ENCODE data around the gene HECTD1. TPM values are rescaled to one million over a fixed set of nuclear protein-coding genes. Genes with fewer than 3 reads are reported as not detected.

Gene HECTD1
- total RNA-seq, 1 experiment from 2014 or later, result 101 TPM

GRCh38 chr14:31251028-31251958, 43.7 kb upstream of the HECTD1 start:
- H3K27ac ChIP-seq (ENCODE audit: low read length), result no peak overlapping the region
- no TSS peak for BruUV-seq (replicated peaks)
- no peaks in the 10 kb centered on the region for H3K36me3 ChIP-seq (ENCODE audit: control insufficient read depth, insufficient read depth, low read length)
- no peak overlapping the region for H3K4me3 ChIP-seq (ENCODE audit: low read depth in 2 of 2, low read length in 2 of 2)
- in situ Hi-C loops (cut with HindIII; ENCODE audit: low pct_unique_long_range_greater_than_20kb, low sequenced_read_pairs) (no loop called here), intact Hi-C loops (cut with micrococcal nuclease; ENCODE audit: unreplicated experiment) (no loop called here)
- no peak for ATAC-seq
- DNase-seq (ENCODE audit: low read depth, low spot score), result no peak
- ChIA-PET POLR2A (no interaction called here), CTCF (no interaction called here)
- no peaks in the 10 kb centered on the region for H3K27me3 ChIP-seq (ENCODE audit: control insufficient read depth, insufficient read depth, low read length)
- H3K4me1 ChIP-seq (ENCODE audit: control insufficient read depth, insufficient read depth, low read length), result no peaks in the 10 kb centered on the region
- no peaks in the 10 kb centered on the region for H3K9me3 ChIP-seq (ENCODE audit: control insufficient read depth, insufficient read depth, low read depth, low read length)
- TF ChIP-seq POLR2AphosphoS5 (IDR thresholded peaks at IDR 0.05; ENCODE audit: low read depth, low read length) (no peak), TCF7L2 (IDR thresholded peaks at IDR 0.05; ENCODE audit: low read depth, low read length) (no peak)
- TF ChIP-seq, protein P1, sequence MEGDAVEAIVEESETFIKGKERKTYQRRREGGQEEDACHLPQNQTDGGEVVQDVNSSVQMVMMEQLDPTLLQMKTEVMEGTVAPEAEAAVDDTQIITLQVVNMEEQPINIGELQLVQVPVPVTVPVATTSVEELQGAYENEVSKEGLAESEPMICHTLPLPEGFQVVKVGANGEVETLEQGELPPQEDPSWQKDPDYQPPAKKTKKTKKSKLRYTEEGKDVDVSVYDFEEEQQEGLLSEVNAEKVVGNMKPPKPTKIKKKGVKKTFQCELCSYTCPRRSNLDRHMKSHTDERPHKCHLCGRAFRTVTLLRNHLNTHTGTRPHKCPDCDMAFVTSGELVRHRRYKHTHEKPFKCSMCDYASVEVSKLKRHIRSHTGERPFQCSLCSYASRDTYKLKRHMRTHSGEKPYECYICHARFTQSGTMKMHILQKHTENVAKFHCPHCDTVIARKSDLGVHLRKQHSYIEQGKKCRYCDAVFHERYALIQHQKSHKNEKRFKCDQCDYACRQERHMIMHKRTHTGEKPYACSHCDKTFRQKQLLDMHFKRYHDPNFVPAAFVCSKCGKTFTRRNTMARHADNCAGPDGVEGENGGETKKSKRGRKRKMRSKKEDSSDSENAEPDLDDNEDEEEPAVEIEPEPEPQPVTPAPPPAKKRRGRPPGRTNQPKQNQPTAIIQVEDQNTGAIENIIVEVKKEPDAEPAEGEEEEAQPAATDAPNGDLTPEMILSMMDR (IDR thresholded peaks at IDR 0.05), result no peak

- in situ Hi-C loops (cut with HindIII; ENCODE audit: low pct_unique_long_range_greater_than_20kb, low sequenced_read_pairs), result no loop called here
- no peaks in the 10 kb centered on the region for H3K9me3 ChIP-seq (ENCODE audit: control insufficient read depth, insufficient read depth, low read depth, low read length)
- ChIA-PET POLR2A (no interaction called here), CTCF (no interaction called here)
- H3K27me3 ChIP-seq (ENCODE audit: control insufficient read depth, insufficient read depth, low read length), result no peaks in the 10 kb centered on the region
- no peak overlapping the region for H3K27ac ChIP-seq (ENCODE audit: low read length)
- no TSS peak for BruUV-seq (replicated peaks)
- TF ChIP-seq TCF7L2 (IDR thresholded peaks at IDR 0.05; ENCODE audit: low read depth, low read length) (no peak), POLR2AphosphoS5 (IDR thresholded peaks at IDR 0.05; ENCODE audit: low read depth, low read length) (no peak), REST (IDR thresholded peaks at IDR 0.05; ENCODE audit: insufficient read depth in 1 of 2, low read depth in 2 of 2, low read length in 1 of 2) (no peak), SIN3A (IDR thresholded peaks at IDR 0.05; ENCODE audit: borderline replicate concordance, insufficient read depth, low read depth, low read length) (no peak)
- TF ChIP-seq, protein P1 (IDR thresholded peaks at IDR 0.05), result no peak
- no peaks in the 10 kb centered on the region for H3K36me3 ChIP-seq (ENCODE audit: control insufficient read depth, insufficient read depth, low read length)
- ATAC-seq (no peak), DNase-seq (ENCODE audit: low read depth, low spot score) (no peak)
- no peak overlapping the region for H3K4me3 ChIP-seq (ENCODE audit: low read depth in 2 of 2, low read length in 2 of 2)
- intact Hi-C loops (cut with micrococcal nuclease; ENCODE audit: unreplicated experiment), result no loop called here
- no peaks in the 10 kb centered on the region for H3K4me1 ChIP-seq (ENCODE audit: control insufficient read depth, insufficient read depth, low read length)
Measured at GRCh38 chr14:31244626-31245025, 37.0 kb upstream of the HECTD1 start.

All from Panc1 (cell line).